Measurements from ENCODE around the gene KCND2. TPM values are rescaled to one million over a fixed set of nuclear protein-coding genes. Genes with fewer than 3 reads are reported as not detected.

Gene KCND2
- total and polyA plus RNA-seq, 2 of the 4 experiments (the other 2 are of a cell fraction), result under 0.01 TPM; not detected in 1

DNA sequence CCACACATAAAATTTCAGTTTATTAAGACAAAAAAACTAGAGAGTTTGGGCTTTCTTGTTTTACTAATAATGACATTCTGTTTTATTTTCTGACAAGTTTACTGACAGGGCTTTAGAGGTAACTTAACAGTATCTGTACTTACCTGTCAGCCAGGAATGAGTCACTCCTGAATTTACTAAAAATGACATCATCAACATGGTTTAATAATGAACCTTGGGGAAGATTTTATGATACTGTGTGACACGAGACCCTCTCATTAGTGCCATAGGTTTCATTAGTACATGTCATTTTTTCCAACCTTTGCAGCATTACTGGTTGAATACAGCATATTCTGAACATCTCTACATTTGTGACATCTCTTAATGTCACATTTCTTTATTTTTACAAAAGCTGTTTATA, 131.1 kb downstream of the KCND2 start:
- no peaks in the 10 kb centered on the region for H3K79me1 ChIP-seq (ENCODE audit: low read depth in 1 of 2, low read length in 2 of 2)
- H3K9me1 ChIP-seq (ENCODE audit: insufficient read depth, low read length), result no peaks in the 10 kb centered on the region
- H3K9ac ChIP-seq (ENCODE audit: low read depth, low read length), result no peak overlapping the region
- H3K4ac ChIP-seq (ENCODE audit: low read depth, low read length), result no peak overlapping the region
- TF ChIP-seq MAZ (IDR thresholded peaks at IDR 0.05; ENCODE audit: borderline replicate concordance, low read depth, low read length) (no peak), BHLHE40 (IDR thresholded peaks at IDR 0.05; ENCODE audit: low read depth, low read length) (no peak), MAFK (IDR thresholded peaks at IDR 0.05; ENCODE audit: low read depth, low read length) (no peak), CEBPB (IDR thresholded peaks at IDR 0.05; ENCODE audit: low read depth, low read length) (no peak), RAD21 (IDR thresholded peaks at IDR 0.05; ENCODE audit: low read length) (no peak), FOS (IDR thresholded peaks at IDR 0.05; ENCODE audit: low read depth, low read length) (no peak), CTCF (conservative IDR thresholded peaks at IDR 0.05; ENCODE audit: low read depth, low read length) (no peak), MXI1 (IDR thresholded peaks at IDR 0.05; ENCODE audit: borderline replicate concordance, low read depth, low read length) (no peak), RCOR1 (IDR thresholded peaks at IDR 0.05; ENCODE audit: insufficient replicate concordance, low read length) (no peak), CHD1 (IDR thresholded peaks at IDR 0.05; ENCODE audit: low read depth, low read length) (no peak), POLR2A (IDR thresholded peaks at IDR 0.05; ENCODE audit: low read depth, low read length) (no peak), USF2 (IDR thresholded peaks at IDR 0.05; ENCODE audit: low read depth, low read length) (no peak), RFX5 (IDR thresholded peaks at IDR 0.05; ENCODE audit: low read depth, low read length) (no peak), NFE2L2 (IDR thresholded peaks at IDR 0.05; ENCODE audit: low read depth, low read length) (no peak), SMC3 (IDR thresholded peaks at IDR 0.05; ENCODE audit: low read depth, low read length) (no peak)
- TF ChIP-seq, protein P1, sequence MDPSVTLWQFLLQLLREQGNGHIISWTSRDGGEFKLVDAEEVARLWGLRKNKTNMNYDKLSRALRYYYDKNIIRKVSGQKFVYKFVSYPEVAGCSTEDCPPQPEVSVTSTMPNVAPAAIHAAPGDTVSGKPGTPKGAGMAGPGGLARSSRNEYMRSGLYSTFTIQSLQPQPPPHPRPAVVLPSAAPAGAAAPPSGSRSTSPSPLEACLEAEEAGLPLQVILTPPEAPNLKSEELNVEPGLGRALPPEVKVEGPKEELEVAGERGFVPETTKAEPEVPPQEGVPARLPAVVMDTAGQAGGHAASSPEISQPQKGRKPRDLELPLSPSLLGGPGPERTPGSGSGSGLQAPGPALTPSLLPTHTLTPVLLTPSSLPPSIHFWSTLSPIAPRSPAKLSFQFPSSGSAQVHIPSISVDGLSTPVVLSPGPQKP (IDR thresholded peaks at IDR 0.05; ENCODE audit: borderline replicate concordance, low read depth, low read length), result no peak
- H3K4me2 ChIP-seq (ENCODE audit: low read depth, low read length), result no peak overlapping the region
- no peaks in the 10 kb centered on the region for H3K36me3 ChIP-seq (ENCODE audit: control insufficient read depth, insufficient read depth, low read length)
- no peak overlapping the region for H2AK9ac ChIP-seq (replicated peaks; ENCODE audit: low read depth, low read length, poor library complexity)
- no peaks in the 10 kb centered on the region for H4K20me1 ChIP-seq (ENCODE audit: insufficient read depth, low read length)
- H3K9me3 ChIP-seq (ENCODE audit: control insufficient read depth, insufficient read depth, low read length), result no peaks in the 10 kb centered on the region
- no peak overlapping the region for H2BK20ac ChIP-seq (ENCODE audit: low read depth, low read length)
- no peak overlapping the region for H3K23ac ChIP-seq (ENCODE audit: low read depth, low read length)
- no peak overlapping the region for H4K8ac ChIP-seq (ENCODE audit: low read depth in 2 of 2, low read length in 2 of 2)
- no peak overlapping the region for H3K4me3 ChIP-seq (ENCODE audit: insufficient read depth, low read depth, low read length)
- no peak overlapping the region for H3K18ac ChIP-seq (ENCODE audit: low read depth, low read length)
- POLR2A ChIA-PET (ENCODE audit: unreplicated experiment), result no interaction called here
- no peaks in the 10 kb centered on the region for H3K27me3 ChIP-seq (ENCODE audit: control insufficient read depth, insufficient read depth, low read length)
- H3K14ac ChIP-seq (replicated peaks; ENCODE audit: low read depth, low read length), result no peak overlapping the region
- no CpG with 5 or more reads among the region's 1 CpG for WGBS, 2 experiments (ENCODE audit: extremely low coverage in 2 of 2, insufficient read length in 1 of 2)
- CTCF ChIA-PET, result no interaction called here
- H3K4me1 ChIP-seq (ENCODE audit: control insufficient read depth, insufficient read depth, low read length), result no peaks in the 10 kb centered on the region
- no peak overlapping the region for H4K5ac ChIP-seq (ENCODE audit: low read depth, low read length)
- intact Hi-C loops (cut with micrococcal nuclease), result no loop called here
- in situ Hi-C loops (cut with MboI; ENCODE audit: low sequenced_read_pairs), result no loop called here
- no peak overlapping the region for H4K91ac ChIP-seq (ENCODE audit: insufficient read depth, low read depth, low read length)
- dilution Hi-C loops (cut with HindIII; ENCODE audit: low sequenced_read_pairs, unreplicated experiment), result no loop called here
- no peak overlapping the region for H2BK15ac ChIP-seq (ENCODE audit: low read depth, low read length)
- H3K27ac ChIP-seq (ENCODE audit: insufficient read depth, low read length), result no peak overlapping the region
- ATAC-seq (ENCODE audit: low read depth), result no peak
- no peak overlapping the region for H2AK5ac ChIP-seq (ENCODE audit: low read depth, low read length)
- no TSS peak for BruUV-seq (replicated peaks)
- no peak for DNase-seq
- H2BK120ac ChIP-seq (ENCODE audit: low read depth, low read length), result no peak overlapping the region
- H2BK5ac ChIP-seq (ENCODE audit: low read depth, low read length, poor library complexity, severe bottlenecking), result no peak overlapping the region
- no peak overlapping the region for H2AFZ ChIP-seq (replicated peaks; ENCODE audit: low read length, poor library complexity)
- no peak overlapping the region for H3K56ac ChIP-seq (ENCODE audit: extremely low read depth, insufficient read depth, low read length)
